ENCODE measurements around the gene GHR. TPM values are rescaled to one million over a fixed set of nuclear protein-coding genes. Genes with fewer than 3 reads are reported as not detected.
"Not testable (repeated sequence)": the region's sequence is repeated elsewhere in the genome, so short reads cannot be mapped to it uniquely, and the experiment has no call there.

The GHR gene
- total RNA-seq, 2 donors from 2014 or later: 10.8 to 10.9 TPM

- H3K27me3 ChIP-seq: no peaks in the 10 kb centered on the region
- no peak overlapping the region for H3K27ac ChIP-seq
- TF ChIP-seq, protein P1, sequence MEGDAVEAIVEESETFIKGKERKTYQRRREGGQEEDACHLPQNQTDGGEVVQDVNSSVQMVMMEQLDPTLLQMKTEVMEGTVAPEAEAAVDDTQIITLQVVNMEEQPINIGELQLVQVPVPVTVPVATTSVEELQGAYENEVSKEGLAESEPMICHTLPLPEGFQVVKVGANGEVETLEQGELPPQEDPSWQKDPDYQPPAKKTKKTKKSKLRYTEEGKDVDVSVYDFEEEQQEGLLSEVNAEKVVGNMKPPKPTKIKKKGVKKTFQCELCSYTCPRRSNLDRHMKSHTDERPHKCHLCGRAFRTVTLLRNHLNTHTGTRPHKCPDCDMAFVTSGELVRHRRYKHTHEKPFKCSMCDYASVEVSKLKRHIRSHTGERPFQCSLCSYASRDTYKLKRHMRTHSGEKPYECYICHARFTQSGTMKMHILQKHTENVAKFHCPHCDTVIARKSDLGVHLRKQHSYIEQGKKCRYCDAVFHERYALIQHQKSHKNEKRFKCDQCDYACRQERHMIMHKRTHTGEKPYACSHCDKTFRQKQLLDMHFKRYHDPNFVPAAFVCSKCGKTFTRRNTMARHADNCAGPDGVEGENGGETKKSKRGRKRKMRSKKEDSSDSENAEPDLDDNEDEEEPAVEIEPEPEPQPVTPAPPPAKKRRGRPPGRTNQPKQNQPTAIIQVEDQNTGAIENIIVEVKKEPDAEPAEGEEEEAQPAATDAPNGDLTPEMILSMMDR (IDR thresholded peaks at IDR 0.05): no peak
Observed at GRCh38 chr5:42703238-42703637, 280.0 kb downstream of the GHR start.

GRCh38 chr5:42715785-42716184, 292.5 kb downstream of the GHR start:
- no peaks in the 10 kb centered on the region for H3K4me1 ChIP-seq
- no peak for DNase-seq (ENCODE audit: low spot score)
- H3K27me3 ChIP-seq: no peaks in the 10 kb centered on the region
- no peaks in the 10 kb centered on the region for H3K9me3 ChIP-seq
- no peak overlapping the region for H3K4me3 ChIP-seq
- H3K36me3 ChIP-seq: peaks cover 5% of the 10 kb centered on the region
- H3K27ac ChIP-seq: no peak overlapping the region
- TF ChIP-seq, protein P1 (IDR thresholded peaks at IDR 0.05): no peak

More at GRCh38 chr5:42703238-42703637, 280.0 kb downstream of the GHR start:
- H3K4me3 ChIP-seq: no peak overlapping the region
- peaks cover 5 to 28% of the 10 kb centered on the region in 2 donors for H3K9me3 ChIP-seq
- H3K4me1 ChIP-seq: no peaks in the 10 kb centered on the region
- DNase-seq (ENCODE audit: low spot score): no peak
- peaks cover 11% of the 10 kb centered on the region for H3K36me3 ChIP-seq

GRCh38 chr5:42718591-42718990, 295.4 kb downstream of the GHR start:
- Histone ChIP-seq H3K27ac (no peak overlapping the region), H3K36me3 (peaks cover 5% of the 10 kb centered on the region), H3K27me3 (no peaks in the 10 kb centered on the region), H3K9me3 (no peaks in the 10 kb centered on the region), H3K4me1 (no peaks in the 10 kb centered on the region), H3K4me3 (no peak overlapping the region)
- DNase-seq (ENCODE audit: low spot score): no peak
- TF ChIP-seq, protein P1 (IDR thresholded peaks at IDR 0.05): no peak

DNA sequence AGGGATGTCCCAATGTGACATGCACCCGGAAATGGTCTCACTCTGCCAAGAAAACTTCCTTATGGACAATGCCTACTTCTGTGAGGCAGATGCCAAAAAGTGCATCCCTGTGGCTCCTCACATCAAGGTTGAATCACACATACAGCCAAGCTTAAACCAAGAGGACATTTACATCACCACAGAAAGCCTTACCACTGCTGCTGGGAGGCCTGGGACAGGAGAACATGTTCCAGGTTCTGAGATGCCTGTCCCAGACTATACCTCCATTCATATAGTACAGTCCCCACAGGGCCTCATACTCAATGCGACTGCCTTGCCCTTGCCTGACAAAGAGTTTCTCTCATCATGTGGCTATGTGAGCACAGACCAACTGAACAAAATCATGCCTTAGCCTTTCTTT, 295.8 kb downstream of the GHR start:
- no peak for DNase-seq (ENCODE audit: low spot score)
- Histone ChIP-seq H3K27me3 (no peaks in the 10 kb centered on the region), H3K4me3 (no peak overlapping the region), H3K4me1 (no peaks in the 10 kb centered on the region), H3K27ac (no peak overlapping the region), H3K36me3 (peaks cover 5% of the 10 kb centered on the region), H3K9me3 (no peaks in the 10 kb centered on the region)
- TF ChIP-seq, protein P1 (IDR thresholded peaks at IDR 0.05): no peak

DNA sequence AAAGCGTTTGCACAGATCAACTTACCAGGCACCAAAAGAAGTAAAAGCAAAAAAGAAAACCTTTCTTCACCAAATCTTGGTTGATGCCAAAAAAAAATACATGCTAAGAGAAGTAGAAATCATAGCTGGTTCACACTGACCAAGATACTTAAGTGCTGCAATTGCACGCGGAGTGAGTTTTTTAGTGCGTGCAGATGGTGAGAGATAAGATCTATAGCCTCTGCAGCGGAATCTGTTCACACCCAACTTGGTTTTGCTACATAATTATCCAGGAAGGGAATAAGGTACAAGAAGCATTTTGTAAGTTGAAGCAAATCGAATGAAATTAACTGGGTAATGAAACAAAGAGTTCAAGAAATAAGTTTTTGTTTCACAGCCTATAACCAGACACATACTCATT, 297.0 kb downstream of the GHR start:
- Histone ChIP-seq H3K4me1 (no peaks in the 10 kb centered on the region), H3K36me3 (peaks cover 5% of the 10 kb centered on the region), H3K27me3 (no peaks in the 10 kb centered on the region), H3K27ac (no peak overlapping the region), H3K9me3 (no peaks in the 10 kb centered on the region), H3K4me3 (no peak overlapping the region)
- DNase-seq (ENCODE audit: low spot score): no peak
- TF ChIP-seq, protein P1 (IDR thresholded peaks at IDR 0.05): no peak

DNA sequence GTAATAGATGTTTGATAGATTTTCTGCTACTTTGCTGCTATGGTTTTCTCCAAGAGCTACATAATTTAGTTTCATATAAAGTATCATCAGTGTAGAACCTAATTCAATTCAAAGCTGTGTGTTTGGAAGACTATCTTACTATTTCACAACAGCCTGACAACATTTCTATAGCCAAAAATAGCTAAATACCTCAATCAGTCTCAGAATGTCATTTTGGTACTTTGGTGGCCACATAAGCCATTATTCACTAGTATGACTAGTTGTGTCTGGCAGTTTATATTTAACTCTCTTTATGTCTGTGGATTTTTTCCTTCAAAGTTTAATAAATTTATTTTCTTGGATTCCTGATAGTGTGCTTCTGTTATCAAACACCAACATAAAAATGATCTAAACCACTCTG, 298.2 kb downstream of the GHR start:
- H3K27ac ChIP-seq: no peak overlapping the region
- no peaks in the 10 kb centered on the region for H3K27me3 ChIP-seq
- DNase-seq (ENCODE audit: low spot score): no peak
- no peaks in the 10 kb centered on the region for H3K9me3 ChIP-seq
- TF ChIP-seq, protein P1 (IDR thresholded peaks at IDR 0.05): no peak
- H3K4me3 ChIP-seq: no peak overlapping the region
- no peaks in the 10 kb centered on the region for H3K4me1 ChIP-seq
- H3K36me3 ChIP-seq: peaks cover 5% of the 10 kb centered on the region

DNA sequence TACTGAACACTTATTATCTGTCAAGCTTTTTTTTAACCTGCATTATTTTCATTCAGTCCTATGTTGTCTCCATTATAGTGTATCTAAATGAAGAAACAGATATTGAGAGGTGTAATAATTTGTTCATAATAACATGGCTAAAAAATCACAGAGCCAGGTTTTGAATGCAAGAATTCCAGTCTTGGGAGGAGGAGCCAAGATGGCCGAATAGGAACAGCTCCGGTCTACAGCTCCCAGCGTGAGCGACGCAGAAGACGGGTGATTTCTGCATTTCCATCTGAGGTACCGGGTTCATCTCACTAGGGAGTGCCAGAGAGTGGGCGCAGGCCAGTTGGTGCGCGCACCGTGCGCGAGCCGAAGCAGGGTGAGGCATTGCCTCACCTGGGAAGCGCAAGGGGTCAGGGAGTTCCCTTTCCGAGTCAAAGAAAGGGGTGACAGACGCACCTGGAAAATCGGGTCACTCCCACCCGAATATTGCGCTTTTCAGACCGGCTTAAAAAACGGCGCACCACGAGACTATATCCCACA, 311.4 kb downstream of the GHR start:
- H3K27ac ChIP-seq; H3K4me1 ChIP-seq; DNase-seq (ENCODE audit: low spot score); H3K27me3 ChIP-seq; H3K4me3 ChIP-seq; H3K9me3 ChIP-seq; H3K36me3 ChIP-seq: not testable (repeated sequence)
